Glutamatergic neuron (in vitro differentiated cells): ENCODE results near the gene S100P. TPM values are rescaled to one million over a fixed set of nuclear protein-coding genes. Genes with fewer than 3 reads are reported as not detected.

Experiments
- DNase-seq: peaks from one replicate; pipeline ENCODE4 v3.0.0; 2022
- H3K27ac Mint-ChIP-seq: one replicate; pipeline ENCODE4 v1.8.0; 2020; ENCODE audit warnings: mild to moderate bottlenecking, mixed read lengths, inconsistent platforms; ENCODE audit not compliant: unreplicated experiment
- H3K27me3 Mint-ChIP-seq: one replicate; pipeline ENCODE4 v1.8.0; 2020; ENCODE audit warnings: mild to moderate bottlenecking, moderate library complexity, mixed read lengths, inconsistent platforms; ENCODE audit not compliant: unreplicated experiment
- H3K36me3 Mint-ChIP-seq: one replicate; pipeline ENCODE4 v1.8.0; 2020; ENCODE audit warnings: mild to moderate bottlenecking, mixed read lengths, inconsistent platforms; ENCODE audit not compliant: unreplicated experiment
- H3K4me1 Mint-ChIP-seq: one replicate; pipeline ENCODE4 v1.8.0; 2020; ENCODE audit warnings: mild to moderate bottlenecking, low read depth, mixed read lengths, inconsistent platforms; ENCODE audit not compliant: unreplicated experiment
- H3K4me3 Mint-ChIP-seq: one replicate; pipeline ENCODE4 v1.8.0; 2020; ENCODE audit warnings: mild to moderate bottlenecking, mixed read lengths, inconsistent platforms; ENCODE audit not compliant: unreplicated experiment
- H3K9me3 Mint-ChIP-seq: one replicate; pipeline ENCODE4 v1.8.0; 2020; ENCODE audit warnings: mild to moderate bottlenecking, moderate library complexity, mixed read lengths, inconsistent platforms; ENCODE audit not compliant: unreplicated experiment
- total RNA-seq: library from RNA; stranded (reverse); fragmentation: NEBNext Ultra II Directional; extraction: Animal tissue kit (Norgen Biotek cat#: 25700); gene quantifications from one replicate; pipeline ENCODE4 v1.2.1, GENCODE V29; 2021; ENCODE audit not compliant: unreplicated experiment
- TF ChIP-seq, protein P1 (sequence below): fragments of 200-600 bp; sonication (generic); IDR thresholded peaks from one replicate; pipeline ENCODE4 v1.5.0; 2021; ENCODE audit not compliant: partially characterized antibody, unreplicated experiment

Gene S100P
- total RNA-seq, 1 donor from 2014 or later: not detected

DNA sequence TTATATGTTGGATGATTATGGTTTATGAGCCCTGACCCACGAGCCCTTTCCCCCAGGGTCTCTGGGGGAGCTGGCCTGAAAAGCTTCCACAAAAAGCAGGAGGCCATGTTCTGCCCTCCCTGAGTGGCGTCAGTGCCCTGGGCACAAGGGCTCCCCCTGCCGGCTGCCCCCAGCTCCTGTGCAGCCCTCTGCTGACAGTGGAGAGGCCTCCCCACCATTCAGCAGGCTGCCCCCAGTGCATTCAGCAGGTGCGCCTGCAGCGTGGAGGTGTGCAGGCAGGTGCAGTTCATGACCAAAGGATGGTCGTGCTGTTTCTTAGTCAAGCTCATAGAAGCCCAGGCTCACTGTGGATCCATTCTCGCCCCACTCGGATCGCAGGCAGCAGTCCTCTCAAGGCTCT is 12.5 kb upstream of the S100P start:
- Mint-ChIP-seq H3K27ac (no peak overlapping the region), H3K4me1 (peaks cover 9% of the 10 kb centered on the region), H3K36me3 (no peaks in the 10 kb centered on the region), H3K4me3 (no peak overlapping the region), H3K9me3 (peaks cover 7% of the 10 kb centered on the region), H3K27me3 (peaks cover 13% of the 10 kb centered on the region)
- TF ChIP-seq, protein P1, sequence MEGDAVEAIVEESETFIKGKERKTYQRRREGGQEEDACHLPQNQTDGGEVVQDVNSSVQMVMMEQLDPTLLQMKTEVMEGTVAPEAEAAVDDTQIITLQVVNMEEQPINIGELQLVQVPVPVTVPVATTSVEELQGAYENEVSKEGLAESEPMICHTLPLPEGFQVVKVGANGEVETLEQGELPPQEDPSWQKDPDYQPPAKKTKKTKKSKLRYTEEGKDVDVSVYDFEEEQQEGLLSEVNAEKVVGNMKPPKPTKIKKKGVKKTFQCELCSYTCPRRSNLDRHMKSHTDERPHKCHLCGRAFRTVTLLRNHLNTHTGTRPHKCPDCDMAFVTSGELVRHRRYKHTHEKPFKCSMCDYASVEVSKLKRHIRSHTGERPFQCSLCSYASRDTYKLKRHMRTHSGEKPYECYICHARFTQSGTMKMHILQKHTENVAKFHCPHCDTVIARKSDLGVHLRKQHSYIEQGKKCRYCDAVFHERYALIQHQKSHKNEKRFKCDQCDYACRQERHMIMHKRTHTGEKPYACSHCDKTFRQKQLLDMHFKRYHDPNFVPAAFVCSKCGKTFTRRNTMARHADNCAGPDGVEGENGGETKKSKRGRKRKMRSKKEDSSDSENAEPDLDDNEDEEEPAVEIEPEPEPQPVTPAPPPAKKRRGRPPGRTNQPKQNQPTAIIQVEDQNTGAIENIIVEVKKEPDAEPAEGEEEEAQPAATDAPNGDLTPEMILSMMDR: no peak
- no peak for DNase-seq

DNA sequence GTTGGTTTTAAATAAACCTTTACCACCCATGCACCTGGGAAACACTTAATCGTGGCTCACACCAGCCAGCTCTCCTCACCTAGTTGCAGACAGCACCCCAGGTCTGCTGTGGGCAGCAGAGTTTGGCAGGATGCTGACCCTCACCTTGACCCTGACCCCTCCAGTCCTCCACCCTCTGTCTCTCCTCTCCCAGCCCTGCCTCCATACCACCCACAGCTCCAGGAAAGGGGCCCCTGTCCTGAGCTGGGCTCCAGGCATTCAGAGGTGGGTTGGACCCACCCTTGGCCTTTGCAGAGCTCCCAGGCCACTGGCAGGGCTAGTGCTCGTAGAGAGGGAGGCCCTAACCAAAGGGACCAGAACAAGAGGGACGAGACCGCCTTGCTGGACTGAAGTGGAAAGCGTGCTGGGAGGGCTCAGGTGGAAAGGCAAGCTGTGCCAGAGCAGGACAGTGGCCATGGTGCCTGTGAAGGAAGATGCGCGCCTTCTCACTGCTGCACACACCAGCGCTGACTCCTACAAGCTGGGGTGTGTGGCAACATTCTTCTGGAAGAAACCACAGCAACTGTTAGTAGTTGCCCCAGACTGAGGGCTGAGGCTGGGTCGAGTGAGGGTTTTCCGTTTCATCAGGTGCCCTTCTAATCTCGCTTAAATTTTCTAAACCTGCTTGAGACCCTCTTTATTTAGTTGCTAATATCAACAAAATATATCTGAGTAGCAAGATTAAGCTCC is 10.7 kb upstream of the S100P start:
- Mint-ChIP-seq H3K9me3 (peaks cover 9% of the 10 kb centered on the region), H3K27me3 (peaks cover 10% of the 10 kb centered on the region), H3K4me1 (peaks cover 2% of the 10 kb centered on the region), H3K4me3 (no peak overlapping the region), H3K36me3 (no peaks in the 10 kb centered on the region), H3K27ac (no peak overlapping the region)
- DNase-seq: no peak
- TF ChIP-seq, protein P1: no peak

DNA sequence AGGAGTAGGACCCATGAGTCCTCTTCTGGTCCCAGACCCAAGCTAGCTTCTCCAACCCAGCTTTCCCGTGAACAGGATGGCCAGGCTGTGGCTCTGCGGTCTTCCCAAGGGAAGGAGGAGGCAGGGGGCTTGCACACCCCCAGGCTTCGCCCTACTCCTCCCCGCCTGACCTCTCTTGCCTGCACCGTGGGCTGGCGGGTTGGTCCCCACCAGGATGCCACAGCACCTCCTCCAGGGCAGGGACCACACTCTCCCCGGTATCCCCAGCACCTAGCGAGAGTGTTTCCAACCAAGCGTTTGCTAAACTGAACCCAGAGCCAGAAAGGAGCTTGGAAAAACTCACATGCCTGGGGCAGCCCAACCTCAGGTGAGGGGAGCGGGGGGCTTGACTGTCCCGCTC is 9.0 kb upstream of the S100P start:
- peaks cover 18% of the 10 kb centered on the region for H3K27me3 Mint-ChIP-seq
- H3K4me3 Mint-ChIP-seq: no peak overlapping the region
- TF ChIP-seq, protein P1: no peak
- H3K9me3 Mint-ChIP-seq: peaks cover 15% of the 10 kb centered on the region
- no peak for DNase-seq
- no peak overlapping the region for H3K27ac Mint-ChIP-seq
- H3K36me3 Mint-ChIP-seq: no peaks in the 10 kb centered on the region
- H3K4me1 Mint-ChIP-seq: peaks cover 4% of the 10 kb centered on the region

DNA sequence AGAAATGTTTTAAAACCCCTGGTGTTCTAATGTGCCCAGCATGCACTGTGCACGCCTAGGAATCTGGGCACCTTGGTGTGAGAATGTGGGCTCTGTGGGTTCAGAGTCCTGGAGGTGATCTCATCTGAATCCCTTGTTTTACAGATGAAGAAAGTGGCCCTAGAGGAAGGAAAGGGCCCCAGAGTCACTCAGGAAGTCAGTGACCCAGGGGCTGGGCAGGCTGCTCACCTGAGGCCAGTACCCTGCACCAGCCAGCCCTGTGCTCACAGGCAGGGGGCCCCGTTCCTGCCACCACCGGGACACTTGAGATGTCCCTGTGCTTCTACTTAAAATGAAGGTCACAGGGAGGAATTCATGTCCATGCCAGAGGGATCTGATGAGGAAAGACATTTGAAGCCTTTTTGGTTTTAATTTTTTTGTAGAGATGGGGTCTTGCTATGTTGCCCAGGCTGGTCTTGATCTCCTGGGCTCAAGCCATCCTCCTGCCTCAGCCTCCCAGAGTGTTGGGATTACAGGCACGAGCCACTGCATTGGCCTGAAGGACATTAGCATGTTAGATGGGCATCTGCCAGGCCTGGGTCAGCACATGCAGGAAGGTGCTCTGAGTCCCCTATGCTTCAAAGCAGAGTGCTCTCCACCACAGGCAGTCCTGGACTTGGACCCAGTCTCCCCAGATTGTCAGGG is 7.4 kb upstream of the S100P start:
- H3K4me3 Mint-ChIP-seq: no peak overlapping the region
- H3K4me1 Mint-ChIP-seq: peaks cover 14% of the 10 kb centered on the region
- peaks cover 23% of the 10 kb centered on the region for H3K27me3 Mint-ChIP-seq
- TF ChIP-seq, protein P1: no peak
- no peaks in the 10 kb centered on the region for H3K36me3 Mint-ChIP-seq
- H3K9me3 Mint-ChIP-seq: peaks cover 17% of the 10 kb centered on the region
- no peak overlapping the region for H3K27ac Mint-ChIP-seq
- DNase-seq: no peak
